BE2C (cell line): ENCODE results near the gene KLC1.
A peak's percentile ranks its signal among the peaks of the same experiment; 100 is the strongest.

Experiments used
- DNase-seq: peaks from one replicate; pipeline ENCODE4 v3.0.0-alpha.2; 2020
- H3K27me3 ChIP-seq: fragments of 250-450 bp; sonication (Bioruptor Pico); 2 replicates; pipeline ENCODE4 v1.5.1; 2020; ENCODE audit warnings: mild to moderate bottlenecking
- H3K36me3 ChIP-seq: fragments of 250-450 bp; sonication (Bioruptor Pico); 2 replicates; pipeline ENCODE4 v1.5.1; 2020; ENCODE audit warnings: mild to moderate bottlenecking
- H3K4me1 ChIP-seq: fragments of 250-450 bp; sonication (Bioruptor Pico); 2 replicates; pipeline ENCODE4 v1.5.1; 2020
- H3K4me3 ChIP-seq: 2 replicates; pipeline ENCODE4 v1.5.1; 2011; ENCODE audit warnings: low read depth, low read length
- H3K9me3 ChIP-seq: fragments of 250-450 bp; sonication (Bioruptor Pico); 2 replicates; pipeline ENCODE4 v1.5.1; 2020
- TF ChIP-seq, protein P1 (sequence below): IDR thresholded peaks from 2 replicates; pipeline ENCODE4 v1.5.1; 2012; ENCODE audit warnings: mild to moderate bottlenecking, low read depth, low read length

The KLC1 gene

DNA sequence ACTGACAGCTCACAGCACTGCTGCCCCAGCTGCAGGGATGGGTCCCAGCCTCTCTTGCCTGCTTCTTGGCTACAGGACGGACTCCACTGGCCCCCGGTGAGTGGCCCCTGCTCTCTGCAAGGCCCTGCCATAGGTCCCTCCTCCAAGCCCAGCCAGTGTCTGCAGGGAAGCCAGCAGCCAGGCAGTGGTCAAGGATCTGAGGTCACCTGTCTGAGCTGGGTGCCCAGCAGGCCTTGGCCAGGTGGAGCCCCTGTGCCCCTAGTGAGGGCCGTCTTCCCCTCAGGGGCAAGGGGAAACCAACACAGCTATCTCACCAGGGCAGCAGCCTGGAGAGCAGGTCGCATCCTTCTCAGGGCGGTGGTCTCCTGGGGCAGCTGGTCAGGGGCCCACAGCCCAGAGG, 73.1 kb downstream of the KLC1 start:
- TF ChIP-seq, protein P1, sequence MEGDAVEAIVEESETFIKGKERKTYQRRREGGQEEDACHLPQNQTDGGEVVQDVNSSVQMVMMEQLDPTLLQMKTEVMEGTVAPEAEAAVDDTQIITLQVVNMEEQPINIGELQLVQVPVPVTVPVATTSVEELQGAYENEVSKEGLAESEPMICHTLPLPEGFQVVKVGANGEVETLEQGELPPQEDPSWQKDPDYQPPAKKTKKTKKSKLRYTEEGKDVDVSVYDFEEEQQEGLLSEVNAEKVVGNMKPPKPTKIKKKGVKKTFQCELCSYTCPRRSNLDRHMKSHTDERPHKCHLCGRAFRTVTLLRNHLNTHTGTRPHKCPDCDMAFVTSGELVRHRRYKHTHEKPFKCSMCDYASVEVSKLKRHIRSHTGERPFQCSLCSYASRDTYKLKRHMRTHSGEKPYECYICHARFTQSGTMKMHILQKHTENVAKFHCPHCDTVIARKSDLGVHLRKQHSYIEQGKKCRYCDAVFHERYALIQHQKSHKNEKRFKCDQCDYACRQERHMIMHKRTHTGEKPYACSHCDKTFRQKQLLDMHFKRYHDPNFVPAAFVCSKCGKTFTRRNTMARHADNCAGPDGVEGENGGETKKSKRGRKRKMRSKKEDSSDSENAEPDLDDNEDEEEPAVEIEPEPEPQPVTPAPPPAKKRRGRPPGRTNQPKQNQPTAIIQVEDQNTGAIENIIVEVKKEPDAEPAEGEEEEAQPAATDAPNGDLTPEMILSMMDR, result no peak

DNA sequence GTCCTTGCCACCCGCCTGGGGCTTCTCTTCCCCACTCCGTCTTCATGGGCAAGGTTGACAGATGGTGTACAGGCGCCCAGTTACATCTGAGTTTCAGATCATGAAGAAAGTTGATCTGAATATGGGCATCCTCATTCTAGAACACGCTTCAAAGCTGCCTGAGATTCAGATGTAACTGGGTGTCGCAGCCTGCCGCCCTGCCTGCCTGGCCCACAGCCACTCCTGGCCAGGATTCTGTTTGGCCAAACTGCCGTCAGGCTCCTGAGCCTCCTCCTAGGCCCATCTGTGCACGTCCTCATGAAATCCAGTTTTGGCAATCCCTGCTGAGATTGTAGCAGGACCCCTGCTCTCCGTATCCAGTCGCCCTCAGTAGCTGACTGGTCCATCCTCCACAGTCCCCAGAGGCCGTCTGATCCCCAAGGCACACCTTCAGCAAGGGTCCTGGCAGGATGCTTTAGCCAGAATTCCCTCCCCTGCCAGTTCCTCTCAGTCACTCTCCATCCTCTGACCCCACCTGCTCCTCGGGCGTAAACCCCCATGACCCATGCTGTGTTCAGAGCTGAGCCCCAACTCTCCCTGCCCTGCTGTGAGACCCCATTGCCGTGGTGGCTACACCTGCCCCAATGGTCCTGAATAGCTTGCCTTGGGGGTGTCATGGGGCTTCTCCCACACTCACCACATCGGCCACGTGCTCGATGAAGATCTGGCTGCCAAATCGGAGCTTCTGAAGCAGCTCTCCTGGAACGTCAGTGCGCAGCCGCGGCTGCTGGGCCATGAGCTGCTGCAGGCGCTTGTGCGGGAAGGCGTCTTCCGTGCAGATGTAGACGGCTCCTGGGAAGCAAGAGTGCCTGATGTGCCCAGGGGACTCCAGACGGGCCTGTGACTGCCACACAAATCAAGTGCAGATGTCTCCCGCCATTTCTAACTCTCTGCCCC, 73.8 kb downstream of the KLC1 start:
- Histone ChIP-seq H3K36me3 (peaks cover 96% of the 10 kb centered on the region), H3K4me1 (peaks cover 50% of the 10 kb centered on the region)
- TF ChIP-seq, protein P1, result no peak

More for the DNA sequence above, 73.1 kb downstream of the KLC1 start:
- no peak for DNase-seq
- H3K9me3 ChIP-seq, result no peaks in the 10 kb centered on the region
- H3K4me3 ChIP-seq, result no peak overlapping the region
- H3K27me3 ChIP-seq, result no peaks in the 10 kb centered on the region
- H3K4me1 ChIP-seq, result peaks cover 51% of the 10 kb centered on the region
- peaks cover 94% of the 10 kb centered on the region for H3K36me3 ChIP-seq

DNA sequence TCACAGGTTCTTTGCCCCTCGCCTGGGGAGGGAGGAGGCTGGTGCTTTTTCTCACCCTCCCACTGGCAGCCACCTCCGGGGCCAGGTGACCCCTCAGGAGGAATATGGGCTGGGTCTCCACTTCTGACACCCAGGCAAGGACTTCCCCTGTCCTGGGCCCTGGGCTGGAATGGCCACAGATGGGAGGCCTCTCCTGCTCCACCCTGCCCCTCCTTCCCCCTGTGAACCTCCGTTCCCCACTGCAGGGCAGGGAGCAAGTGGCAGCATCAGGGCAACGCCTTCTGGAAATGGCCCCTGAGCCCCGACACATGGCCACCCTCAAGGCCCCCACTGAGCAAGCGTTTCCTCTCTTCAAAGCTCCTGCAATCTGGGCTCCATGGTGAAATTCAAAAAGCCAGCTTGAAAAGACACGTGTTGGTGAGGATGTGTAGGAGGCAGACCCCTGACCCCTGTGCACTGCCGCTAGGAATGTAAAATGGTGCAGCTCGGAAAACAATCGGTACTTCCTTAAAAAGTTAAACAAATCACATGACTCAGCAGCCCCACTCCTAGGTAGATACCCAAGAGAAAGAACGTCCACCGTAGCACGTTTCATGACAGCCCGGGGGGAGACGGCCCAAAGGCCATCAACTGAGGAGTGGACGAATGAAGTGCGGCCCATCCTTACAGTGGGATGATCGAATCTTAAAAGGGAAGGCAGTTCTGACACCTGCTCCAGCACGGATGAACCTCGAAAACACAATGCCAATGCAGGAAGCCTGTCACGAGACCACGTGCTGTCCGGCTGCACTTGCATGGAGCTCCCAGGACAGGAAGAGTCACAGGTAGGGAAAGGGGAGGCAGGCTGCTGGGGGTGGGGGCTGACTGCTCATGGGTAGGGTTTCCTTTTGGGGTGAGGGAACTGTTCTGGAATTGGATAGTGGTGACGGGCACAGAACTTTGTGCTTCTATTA, 74.7 kb downstream of the KLC1 start:
- Histone ChIP-seq H3K36me3 (peaks cover 96% of the 10 kb centered on the region), H3K9me3 (no peaks in the 10 kb centered on the region), H3K4me3 (no peak overlapping the region), H3K4me1 (peaks cover 44% of the 10 kb centered on the region), H3K27me3 (no peaks in the 10 kb centered on the region)
- no peak for DNase-seq
- TF ChIP-seq, protein P1, result no peak

More for the DNA sequence above, 73.8 kb downstream of the KLC1 start:
- Histone ChIP-seq H3K27me3 (no peaks in the 10 kb centered on the region), H3K9me3 (no peaks in the 10 kb centered on the region), H3K4me3 (no peak overlapping the region)
- DNase-seq, result peak; percentile 74

DNA sequence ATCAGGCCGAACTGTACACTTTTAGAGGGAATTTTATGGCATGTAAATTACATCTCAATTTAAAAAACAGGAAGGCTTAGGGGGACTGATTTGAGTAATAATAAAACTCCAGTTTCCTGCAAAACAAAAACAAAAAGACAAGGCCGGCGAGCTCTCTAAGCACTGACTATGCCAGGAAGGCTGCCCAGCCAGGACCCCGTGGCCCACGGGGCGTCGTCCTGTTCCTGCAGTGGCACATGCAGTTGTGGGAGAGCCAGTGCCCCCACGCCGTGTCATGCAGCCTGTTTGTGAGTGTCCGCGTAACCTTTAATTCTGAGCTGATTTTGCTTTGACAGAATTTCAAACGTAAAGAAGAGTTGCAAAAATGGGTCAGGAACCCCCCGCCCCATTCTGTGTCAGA, 75.7 kb downstream of the KLC1 start:
- H3K36me3 ChIP-seq, result peaks cover 96% of the 10 kb centered on the region
- TF ChIP-seq, protein P1, result no peak

DNA sequence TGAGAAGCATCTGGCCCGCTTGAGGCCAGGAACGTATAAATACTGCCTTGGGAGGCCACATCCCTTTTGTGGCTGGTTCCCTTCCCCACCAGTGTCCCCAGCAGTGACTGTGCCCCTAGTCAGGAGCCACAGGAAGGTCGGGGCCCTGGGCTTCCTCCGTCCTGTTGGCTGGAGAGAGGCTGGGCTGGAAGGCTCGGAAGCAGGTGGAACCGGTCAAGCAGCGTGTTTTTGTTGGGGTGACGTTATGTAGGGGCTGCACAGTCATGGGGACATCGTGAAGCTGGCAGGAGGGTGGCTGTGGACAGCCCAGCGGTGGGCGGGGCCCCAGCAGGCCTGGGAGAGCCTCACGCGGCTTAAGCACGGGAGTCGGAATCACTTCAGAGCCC, 76.1 kb downstream of the KLC1 start:
- Histone ChIP-seq H3K9me3 (no peaks in the 10 kb centered on the region), H3K27me3 (no peaks in the 10 kb centered on the region), H3K4me1 (peaks cover 37% of the 10 kb centered on the region), H3K4me3 (no peak overlapping the region), H3K36me3 (peaks cover 96% of the 10 kb centered on the region)
- TF ChIP-seq, protein P1, result no peak
- no peak for DNase-seq

More for the DNA sequence above, 75.7 kb downstream of the KLC1 start:
- Histone ChIP-seq H3K27me3 (no peaks in the 10 kb centered on the region), H3K9me3 (no peaks in the 10 kb centered on the region), H3K4me3 (no peak overlapping the region), H3K4me1 (peaks cover 41% of the 10 kb centered on the region)
- no peak for DNase-seq
